ENCODE results near the gene ZNF358.
"Not testable (repeated sequence)": the region's sequence is repeated elsewhere in the genome, so short reads cannot be mapped to it uniquely, and the experiment has no call there.

The ZNF358 gene

GRCh38 chr19:7521551-7522071 is 5.7 kb downstream of the ZNF358 start:
- DNase-seq: no peak

- peak; percentile 93 for DNase-seq
Observed at GRCh38 chr19:7522072-7522922, 6.4 kb downstream of the ZNF358 start, which contains the start of gene MCOLN1. TSS of gene MCOLN1 (plus strand) at chr19:7522624. CDS start at chr19:7522751, 127 bp downstream.

- DNase-seq: no peak
Observed at GRCh38 chr19:7522923-7523667, 7.2 kb downstream of the ZNF358 start.

GRCh38 chr19:7524523-7524922 is 8.6 kb downstream of the ZNF358 start:
- DNase-seq: no peak

GRCh38 chr19:7524992-7525739 is 9.3 kb downstream of the ZNF358 start:
- DNase-seq: no peak

GRCh38 chr19:7526059-7526929 is 10.4 kb downstream of the ZNF358 start:
- no peak for DNase-seq

GRCh38 chr19:7527516-7528191 is 11.8 kb downstream of the ZNF358 start:
- DNase-seq: no peak

- no peak for DNase-seq
Observed at GRCh38 chr19:7528192-7528519, 12.3 kb downstream of the ZNF358 start.

GRCh38 chr19:7528522-7529245 is 12.8 kb downstream of the ZNF358 start:
- no peak for DNase-seq

- no peak for DNase-seq
Observed at GRCh38 chr19:7529246-7529600, 13.3 kb downstream of the ZNF358 start.

- no peak for DNase-seq
Observed at GRCh38 chr19:7529610-7530490, 13.9 kb downstream of the ZNF358 start.

GRCh38 chr19:7533281-7533885 is 17.5 kb downstream of the ZNF358 start:
- no peak for DNase-seq

GRCh38 chr19:7533925-7534480 is 18.1 kb downstream of the ZNF358 start:
- DNase-seq: peak; percentile 66

GRCh38 chr19:7534531-7535046 is 18.7 kb downstream of the ZNF358 start:
- no peak for DNase-seq

- DNase-seq: peak; percentile 82
Observed at GRCh38 chr19:7535047-7535997, 19.4 kb downstream of the ZNF358 start, which contains the start of gene PNPLA6. TSS of gene PNPLA6 (plus strand) at chr19:7535717. CDS start at chr19:7535789, 72 bp downstream.

- no peak for DNase-seq
Observed at GRCh38 chr19:7535998-7536695, 20.2 kb downstream of the ZNF358 start.

- DNase-seq: not testable (repeated sequence)
Observed at GRCh38 chr19:7538990-7539389, 23.1 kb downstream of the ZNF358 start.

All from DMS153 (cell line).